NCI-H748 (cell line): ENCODE data around the gene KIAA0825.
"Not testable (repeated sequence)": the region's sequence is repeated elsewhere in the genome, so short reads cannot be mapped to it uniquely, and the experiment has no call there.

Source experiments
- DNase-seq: peaks from one replicate; lab custom pipeline; 2025; ENCODE audit not compliant: unreplicated experiment; lab: John Stamatoyannopoulos, UW

KIAA0825 gene

GRCh38 chr5:94575196-94575595 lies 43.2 kb downstream of the KIAA0825 start:
- DNase-seq = no peak

GRCh38 chr5:94573349-94573748 lies 45.1 kb downstream of the KIAA0825 start:
- not testable (repeated sequence) for DNase-seq

GRCh38 chr5:94571415-94571814 lies 47.0 kb downstream of the KIAA0825 start:
- no peak for DNase-seq

- no peak for DNase-seq
Measured at GRCh38 chr5:94564812-94565211, 53.6 kb downstream of the KIAA0825 start.

- peak; percentile 29 for DNase-seq
Measured at GRCh38 chr5:94562327-94562971, 56.0 kb downstream of the KIAA0825 start.

- no peak for DNase-seq
Measured at GRCh38 chr5:94558028-94558427, 60.4 kb downstream of the KIAA0825 start.

GRCh38 chr5:94551858-94552257 lies 66.5 kb downstream of the KIAA0825 start:
- no peak for DNase-seq

GRCh38 chr5:94545870-94546625 lies 72.4 kb downstream of the KIAA0825 start:
- no peak for DNase-seq

- no peak for DNase-seq
Measured at GRCh38 chr5:94544875-94545547, 73.4 kb downstream of the KIAA0825 start.

- no peak for DNase-seq
Measured at GRCh38 chr5:94544031-94544650, 74.3 kb downstream of the KIAA0825 start.

- DNase-seq = peak; percentile 7
Measured at GRCh38 chr5:94540856-94541494, 77.4 kb downstream of the KIAA0825 start.

- DNase-seq = no peak
Measured at GRCh38 chr5:94538260-94538659, 80.1 kb downstream of the KIAA0825 start.

- DNase-seq = no peak
Measured at GRCh38 chr5:94526706-94527105, 91.7 kb downstream of the KIAA0825 start.

- DNase-seq = peak; percentile 73
Measured at GRCh38 chr5:94524841-94525697, 93.3 kb downstream of the KIAA0825 start.

GRCh38 chr5:94523018-94523417 lies 95.4 kb downstream of the KIAA0825 start:
- no peak for DNase-seq

GRCh38 chr5:94522117-94522516 lies 96.3 kb downstream of the KIAA0825 start:
- DNase-seq = no peak

- no peak for DNase-seq
Measured at GRCh38 chr5:94517490-94518488, 100.6 kb downstream of the KIAA0825 start.

- no peak for DNase-seq
Measured at GRCh38 chr5:94516148-94516547, 102.3 kb downstream of the KIAA0825 start.
